Measurements from ENCODE around the gene RARG. TPM values are rescaled to one million over a fixed set of nuclear protein-coding genes. Genes with fewer than 3 reads are reported as not detected.
A peak's percentile ranks its signal among the peaks of the same experiment; 100 is the strongest.

Gene RARG
- total RNA-seq, 6 experiments from 2014 or later = 47.2 to 80.5 (median 71.0) TPM

DNA sequence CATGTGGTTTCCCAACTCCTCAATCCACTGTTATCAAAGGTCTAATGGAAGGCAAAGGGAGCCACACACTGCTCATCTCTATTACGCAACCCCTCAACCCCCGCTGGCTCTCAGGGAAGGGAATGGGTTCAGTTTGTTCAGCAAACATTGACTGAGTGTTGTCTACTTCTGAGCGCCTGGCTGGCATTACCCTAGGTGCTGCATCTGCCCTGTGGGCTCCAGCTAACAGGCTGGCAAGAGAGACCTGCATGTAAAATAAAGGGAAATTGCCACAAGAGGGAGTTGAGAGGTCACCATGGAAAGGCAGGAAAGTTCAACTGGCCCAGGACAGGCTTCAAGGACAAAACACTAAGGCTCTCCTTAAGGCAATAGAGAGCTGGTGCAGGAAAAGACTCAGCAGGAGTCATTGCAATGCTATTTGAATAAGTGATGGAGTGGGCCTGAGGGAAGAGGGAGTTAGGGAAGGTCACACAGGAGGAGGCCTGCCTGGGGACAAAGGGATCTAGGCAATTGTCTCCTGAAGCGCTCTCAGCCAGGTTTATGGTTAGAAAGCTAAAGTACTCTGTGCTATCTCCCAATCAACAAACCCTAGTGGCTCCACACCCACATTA lies 57.0 kb downstream of the RARG start:
- Mint-ChIP-seq H3K9me3 (no peaks in the 10 kb centered on the region), H3K4me1 (ENCODE audit: low read depth) (peaks cover 60% of the 10 kb centered on the region), H3K36me3 (ENCODE audit: low read depth) (peaks cover 6% of the 10 kb centered on the region), H3K27me3 (ENCODE audit: insufficient read depth) (no peaks in the 10 kb centered on the region; the same call in 1 of the 2 replicates), H3K4me3 (peak overlapping the region; percentile 39; the same call in 1 of the 2 replicates), H3K27ac (peak overlapping the region; percentile 81)
- TF ChIP-seq, protein P1, sequence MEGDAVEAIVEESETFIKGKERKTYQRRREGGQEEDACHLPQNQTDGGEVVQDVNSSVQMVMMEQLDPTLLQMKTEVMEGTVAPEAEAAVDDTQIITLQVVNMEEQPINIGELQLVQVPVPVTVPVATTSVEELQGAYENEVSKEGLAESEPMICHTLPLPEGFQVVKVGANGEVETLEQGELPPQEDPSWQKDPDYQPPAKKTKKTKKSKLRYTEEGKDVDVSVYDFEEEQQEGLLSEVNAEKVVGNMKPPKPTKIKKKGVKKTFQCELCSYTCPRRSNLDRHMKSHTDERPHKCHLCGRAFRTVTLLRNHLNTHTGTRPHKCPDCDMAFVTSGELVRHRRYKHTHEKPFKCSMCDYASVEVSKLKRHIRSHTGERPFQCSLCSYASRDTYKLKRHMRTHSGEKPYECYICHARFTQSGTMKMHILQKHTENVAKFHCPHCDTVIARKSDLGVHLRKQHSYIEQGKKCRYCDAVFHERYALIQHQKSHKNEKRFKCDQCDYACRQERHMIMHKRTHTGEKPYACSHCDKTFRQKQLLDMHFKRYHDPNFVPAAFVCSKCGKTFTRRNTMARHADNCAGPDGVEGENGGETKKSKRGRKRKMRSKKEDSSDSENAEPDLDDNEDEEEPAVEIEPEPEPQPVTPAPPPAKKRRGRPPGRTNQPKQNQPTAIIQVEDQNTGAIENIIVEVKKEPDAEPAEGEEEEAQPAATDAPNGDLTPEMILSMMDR (IDR thresholded peaks at IDR 0.05) = peak; percentile 61
- DNase-seq = peak; percentile 48

GRCh38 chr12:53173085-53173715 lies 58.8 kb downstream of the RARG start:
- Mint-ChIP-seq H3K4me1 (ENCODE audit: low read depth) (peaks cover 49% of the 10 kb centered on the region), H3K36me3 (ENCODE audit: low read depth) (peaks cover 6% of the 10 kb centered on the region), H3K9me3 (no peaks in the 10 kb centered on the region), H3K27ac (peak overlapping the region; percentile 88), H3K4me3 (peak overlapping the region; percentile 30), H3K27me3 (ENCODE audit: insufficient read depth) (no peaks in the 10 kb centered on the region; the same call in 1 of the 2 replicates)
- TF ChIP-seq, protein P1 (IDR thresholded peaks at IDR 0.05) = no peak
- DNase-seq = peak; percentile 64

GRCh38 chr12:53172352-53172751 lies 59.7 kb downstream of the RARG start:
- Mint-ChIP-seq H3K27me3 (ENCODE audit: insufficient read depth) (no peaks in the 10 kb centered on the region; the same call in 1 of the 2 replicates), H3K36me3 (ENCODE audit: low read depth) (peaks cover 6% of the 10 kb centered on the region), H3K4me1 (ENCODE audit: low read depth) (peaks cover 51% of the 10 kb centered on the region), H3K9me3 (no peaks in the 10 kb centered on the region), H3K27ac (peak overlapping the region; percentile 88), H3K4me3 (peak overlapping the region; percentile 45; the same call in 1 of the 2 replicates)
- TF ChIP-seq, protein P1 (IDR thresholded peaks at IDR 0.05) = no peak
- peak; percentile 61 for DNase-seq

GRCh38 chr12:53171725-53172329 lies 60.2 kb downstream of the RARG start:
- no peaks in the 10 kb centered on the region; the same call in 1 of the 2 replicates for H3K27me3 Mint-ChIP-seq (ENCODE audit: insufficient read depth)
- peak overlapping the region; percentile 30; the same call in 1 of the 2 replicates for H3K4me3 Mint-ChIP-seq
- no peak for DNase-seq
- no peaks in the 10 kb centered on the region for H3K9me3 Mint-ChIP-seq
- TF ChIP-seq, protein P1 (IDR thresholded peaks at IDR 0.05) = no peak
- H3K36me3 Mint-ChIP-seq (ENCODE audit: low read depth) = peaks cover 6% of the 10 kb centered on the region
- peak overlapping the region; percentile 72 for H3K27ac Mint-ChIP-seq
- H3K4me1 Mint-ChIP-seq (ENCODE audit: low read depth) = peaks cover 56% of the 10 kb centered on the region

DNA sequence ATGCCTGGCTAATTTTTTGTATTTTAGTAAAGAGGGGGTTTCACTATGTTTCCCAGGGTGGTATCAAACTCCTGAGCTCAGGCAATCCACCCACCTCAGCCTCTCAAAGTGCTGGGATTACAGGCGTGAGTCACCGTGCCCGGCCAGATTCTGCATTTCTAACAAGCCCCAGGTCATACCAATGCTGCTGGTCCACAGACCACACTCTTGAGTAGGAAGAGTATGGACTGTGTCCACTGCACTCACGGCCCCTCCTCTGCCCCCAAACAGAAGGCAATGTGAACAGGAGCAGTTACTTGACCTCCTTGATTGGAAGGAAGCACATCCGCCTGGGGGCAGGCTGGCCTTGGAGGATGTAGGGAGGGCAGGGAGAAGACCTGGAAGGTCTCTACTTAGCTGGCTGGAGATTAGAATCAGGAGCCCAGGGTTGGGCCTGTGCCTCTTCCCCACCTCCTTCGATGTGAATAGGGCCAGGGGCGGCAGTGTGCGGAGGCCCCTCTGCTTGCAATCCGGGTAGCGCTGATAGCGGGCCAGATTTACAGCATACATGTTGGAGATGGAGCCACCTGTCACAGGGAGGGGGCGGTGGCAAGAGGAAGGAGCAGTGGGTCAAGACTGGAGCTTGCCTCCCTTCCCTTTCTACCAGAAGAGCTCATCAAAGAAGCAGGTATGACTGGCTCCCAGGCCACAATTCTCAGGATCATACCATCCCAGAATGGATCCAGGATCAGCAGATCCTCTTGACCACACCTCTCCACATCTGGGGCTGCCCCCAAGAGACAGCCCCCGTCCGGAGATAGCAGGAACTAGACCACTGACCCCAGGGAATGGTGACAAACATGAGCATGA lies 60.9 kb downstream of the RARG start:
- Mint-ChIP-seq H3K36me3 (ENCODE audit: low read depth) (peaks cover 6% of the 10 kb centered on the region), H3K27ac (peak overlapping the region; percentile 72), H3K27me3 (ENCODE audit: insufficient read depth) (no peaks in the 10 kb centered on the region; the same call in 1 of the 2 replicates), H3K4me1 (ENCODE audit: low read depth) (peaks cover 61% of the 10 kb centered on the region), H3K9me3 (no peaks in the 10 kb centered on the region), H3K4me3 (no peak overlapping the region)
- TF ChIP-seq, protein P1 (IDR thresholded peaks at IDR 0.05) = no peak
- no peak for DNase-seq
